ENCODE data around the gene XYLT2.

The XYLT2 gene

GRCh38 chr17:50303596-50303995 lies 42.3 kb upstream of the XYLT2 start:
- DNase-seq (ENCODE audit: low spot score), result no peak
- in situ Hi-C loops (cut with MboI; ENCODE audit: low pct_unique_long_range_greater_than_20kb, low sequenced_read_pairs, unreplicated experiment), result no loop called here
- no peak for TF ChIP-seq CTCF (IDR thresholded peaks at IDR 0.05; ENCODE audit: extremely low read depth, insufficient read depth, missing control alignments)

GRCh38 chr17:50304781-50305404 lies 41.0 kb upstream of the XYLT2 start:
- TF ChIP-seq CTCF (IDR thresholded peaks at IDR 0.05; ENCODE audit: extremely low read depth, insufficient read depth, missing control alignments), result no peak
- DNase-seq (ENCODE audit: low spot score), result no peak
- in situ Hi-C loops (cut with MboI; ENCODE audit: low pct_unique_long_range_greater_than_20kb, low sequenced_read_pairs, unreplicated experiment), result no loop called here

- no peak for DNase-seq (ENCODE audit: low spot score)
- TF ChIP-seq CTCF (IDR thresholded peaks at IDR 0.05; ENCODE audit: extremely low read depth, insufficient read depth, missing control alignments), result no peak
- in situ Hi-C loops (cut with MboI; ENCODE audit: low pct_unique_long_range_greater_than_20kb, low sequenced_read_pairs, unreplicated experiment), result no loop called here
These were observed 38.3 kb upstream of the XYLT2 start for GRCh38 chr17:50307654-50308053.

GRCh38 chr17:50308666-50309065 lies 37.3 kb upstream of the XYLT2 start:
- in situ Hi-C loops (cut with MboI; ENCODE audit: low pct_unique_long_range_greater_than_20kb, low sequenced_read_pairs, unreplicated experiment), result no loop called here
- no peak for TF ChIP-seq CTCF (IDR thresholded peaks at IDR 0.05; ENCODE audit: extremely low read depth, insufficient read depth, missing control alignments)
- DNase-seq (ENCODE audit: low spot score), result no peak

GRCh38 chr17:50310455-50311111 lies 35.3 kb upstream of the XYLT2 start:
- DNase-seq (ENCODE audit: low spot score), result no peak
- TF ChIP-seq CTCF (IDR thresholded peaks at IDR 0.05; ENCODE audit: extremely low read depth, insufficient read depth, missing control alignments), result no peak
- in situ Hi-C loops (cut with MboI; ENCODE audit: low pct_unique_long_range_greater_than_20kb, low sequenced_read_pairs, unreplicated experiment), result no loop called here

GRCh38 chr17:50311112-50311460 lies 34.8 kb upstream of the XYLT2 start:
- no peak for TF ChIP-seq CTCF (IDR thresholded peaks at IDR 0.05; ENCODE audit: extremely low read depth, insufficient read depth, missing control alignments)
- in situ Hi-C loops (cut with MboI; ENCODE audit: low pct_unique_long_range_greater_than_20kb, low sequenced_read_pairs, unreplicated experiment), result no loop called here
- DNase-seq (ENCODE audit: low spot score), result no peak
